OCI-LY7 (cell line): ENCODE measurements around the gene KREMEN2.

Source experiments
- EZH2phosphoT487 ChIP-seq: fragments of 200-600 bp; sonication (generic); IDR thresholded peaks from 2 replicates; pipeline ENCODE4 v1.6.1; 2018; ENCODE audit warnings: low read depth, borderline replicate concordance, mild to moderate bottlenecking, mixed run types, antibody characterized with exemption, low read length, moderate library complexity, mixed read lengths
- TF ChIP-seq, protein P1 (sequence below): fragments of 200-600 bp; sonication (generic); conservative IDR thresholded peaks from 2 replicates; pipeline ENCODE4 v1.5.1; 2014; ENCODE audit warnings: mild to moderate bottlenecking, antibody characterized with exemption, low read length, moderate library complexity, mixed read lengths

DNA sequence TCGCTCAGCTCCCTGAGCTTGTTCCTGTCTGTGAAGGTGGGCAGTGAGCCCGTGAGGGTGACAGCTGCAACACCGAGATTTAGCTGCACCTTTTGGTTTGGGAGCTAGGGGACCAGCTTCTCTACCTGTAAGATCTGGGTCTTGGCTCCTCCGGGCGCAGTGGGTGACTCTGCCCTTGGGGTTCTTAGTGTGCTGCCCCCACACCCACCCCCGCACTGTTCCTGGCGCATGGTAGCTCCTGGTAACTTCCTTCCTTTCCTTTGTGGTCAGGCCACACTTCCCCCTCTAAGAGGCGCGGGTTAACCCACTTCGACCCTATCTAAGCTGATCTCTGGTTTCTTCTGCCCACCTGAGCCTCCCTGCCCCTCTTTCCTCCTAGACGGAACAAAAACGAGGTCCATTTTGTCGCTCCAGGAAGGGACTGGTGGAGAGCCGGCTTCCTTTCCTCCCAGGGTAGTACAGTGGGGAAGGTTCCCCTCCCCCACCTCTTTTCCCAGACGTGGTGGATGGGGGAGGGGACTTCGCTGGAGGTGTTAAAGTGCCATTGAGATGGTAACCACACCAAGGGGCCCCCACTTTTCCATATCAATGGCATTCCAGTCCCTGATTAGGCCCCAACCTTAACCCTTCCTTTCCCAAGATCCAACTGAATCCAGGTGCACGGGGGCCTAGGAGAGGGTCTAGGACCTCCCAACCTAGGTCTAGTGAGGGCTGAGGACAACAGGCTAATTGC, 44.0 kb downstream of the KREMEN2 start:
- TF ChIP-seq, protein P1, sequence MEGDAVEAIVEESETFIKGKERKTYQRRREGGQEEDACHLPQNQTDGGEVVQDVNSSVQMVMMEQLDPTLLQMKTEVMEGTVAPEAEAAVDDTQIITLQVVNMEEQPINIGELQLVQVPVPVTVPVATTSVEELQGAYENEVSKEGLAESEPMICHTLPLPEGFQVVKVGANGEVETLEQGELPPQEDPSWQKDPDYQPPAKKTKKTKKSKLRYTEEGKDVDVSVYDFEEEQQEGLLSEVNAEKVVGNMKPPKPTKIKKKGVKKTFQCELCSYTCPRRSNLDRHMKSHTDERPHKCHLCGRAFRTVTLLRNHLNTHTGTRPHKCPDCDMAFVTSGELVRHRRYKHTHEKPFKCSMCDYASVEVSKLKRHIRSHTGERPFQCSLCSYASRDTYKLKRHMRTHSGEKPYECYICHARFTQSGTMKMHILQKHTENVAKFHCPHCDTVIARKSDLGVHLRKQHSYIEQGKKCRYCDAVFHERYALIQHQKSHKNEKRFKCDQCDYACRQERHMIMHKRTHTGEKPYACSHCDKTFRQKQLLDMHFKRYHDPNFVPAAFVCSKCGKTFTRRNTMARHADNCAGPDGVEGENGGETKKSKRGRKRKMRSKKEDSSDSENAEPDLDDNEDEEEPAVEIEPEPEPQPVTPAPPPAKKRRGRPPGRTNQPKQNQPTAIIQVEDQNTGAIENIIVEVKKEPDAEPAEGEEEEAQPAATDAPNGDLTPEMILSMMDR, result no peak
- TF ChIP-seq EZH2phosphoT487, result no peak
